ENCODE results near the gene IL17RC.
A peak's percentile ranks its signal among the peaks of the same experiment; 100 is the strongest.

Gene IL17RC

GRCh38 chr3:9947025-9947995 lies 30.4 kb downstream of the IL17RC start:
- peak; percentile 52 for DNase-seq

- no peak for DNase-seq
Measured at GRCh38 chr3:9948586-9948985, 31.7 kb downstream of the IL17RC start.

- DNase-seq = no peak
Measured at GRCh38 chr3:9949115-9949514, 32.2 kb downstream of the IL17RC start.

DNA sequence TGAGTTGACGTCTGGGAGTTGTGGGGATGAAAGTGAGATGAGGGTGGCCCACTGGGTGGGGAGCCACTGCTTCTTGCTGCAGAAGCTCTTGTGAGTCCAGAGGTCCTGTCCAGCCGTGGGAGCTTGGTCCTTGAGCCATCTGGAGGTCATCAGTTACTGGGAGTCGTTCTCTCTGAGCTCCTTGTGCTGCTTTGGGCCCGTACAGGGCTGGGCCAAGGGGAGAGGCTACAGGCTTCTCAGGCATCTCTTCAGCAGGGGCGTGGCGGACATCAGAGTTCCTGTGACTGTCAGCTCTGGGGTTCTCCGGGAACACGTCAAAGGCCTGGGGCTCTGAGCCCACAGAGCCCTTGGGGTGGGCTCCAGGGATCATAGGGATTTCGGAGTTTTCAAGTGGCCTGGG lies 32.7 kb downstream of the IL17RC start:
- no peak for DNase-seq

DNA sequence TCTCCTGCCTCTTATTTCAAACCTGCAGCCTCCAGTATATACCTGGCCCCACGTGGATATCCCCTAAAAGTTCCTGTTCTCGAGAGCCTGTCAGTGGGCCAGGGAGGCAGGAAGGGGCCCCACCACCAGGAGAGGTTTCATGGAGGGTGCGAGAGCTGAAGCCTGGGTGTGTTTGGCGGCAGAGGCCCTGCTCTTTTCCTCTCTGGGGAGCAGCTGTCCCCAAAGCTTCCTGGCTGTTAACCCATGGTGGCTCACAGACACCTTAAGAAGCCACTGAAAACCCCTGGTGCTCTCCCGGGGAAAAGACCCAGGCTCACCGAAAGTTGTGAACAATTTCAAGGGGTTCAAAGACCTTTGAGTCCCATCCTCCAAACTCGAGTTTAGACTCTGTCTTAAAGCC lies 34.2 kb downstream of the IL17RC start:
- DNase-seq = no peak

DNA sequence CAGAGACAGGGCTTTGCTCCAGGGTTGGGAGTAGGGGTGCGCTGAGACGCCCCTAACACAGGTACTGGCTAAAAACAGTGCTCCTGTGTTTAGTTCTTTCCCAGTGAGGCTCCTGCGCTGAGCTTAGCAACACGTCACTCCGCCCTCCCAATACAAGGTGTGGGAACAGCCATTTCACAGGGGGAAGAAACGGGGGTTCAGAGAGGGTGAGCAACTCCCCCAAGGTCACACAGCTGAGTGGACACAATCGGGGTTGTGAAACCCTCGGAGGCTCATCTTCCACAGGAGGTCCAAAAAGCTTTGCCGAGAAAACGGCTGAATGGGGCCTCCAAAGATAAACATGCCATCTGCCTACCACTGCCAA lies 34.7 kb downstream of the IL17RC start:
- DNase-seq = no peak

GRCh38 chr3:9951962-9952805 lies 35.3 kb downstream of the IL17RC start, which contains the start of gene PRRT3:
TSS of gene PRRT3 (minus strand) at chr3:9952408. CDS start at chr3:9950115, 2,293 bp downstream.
- DNase-seq = peak; percentile 36

DNA sequence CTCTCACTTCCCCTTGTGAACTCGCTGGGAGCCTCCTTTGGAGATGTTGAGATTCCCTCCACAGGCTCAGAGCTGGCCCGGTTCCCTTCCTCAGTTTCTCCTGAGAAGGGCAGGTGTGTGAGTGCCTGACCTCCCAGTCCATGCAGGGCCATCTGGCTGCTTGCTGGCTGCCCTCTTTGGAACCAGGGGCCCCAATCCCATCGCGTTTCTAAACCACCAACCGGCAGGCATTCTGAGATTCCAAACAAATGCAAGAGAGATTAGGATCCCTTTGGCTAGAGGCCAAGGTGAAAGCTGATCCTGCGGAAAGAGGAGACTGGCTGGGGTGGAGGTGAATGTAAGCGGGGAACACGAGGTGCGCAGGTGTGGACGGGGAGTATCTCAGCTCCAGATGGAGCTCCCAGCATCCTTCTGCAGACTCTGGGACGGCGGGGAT lies 38.2 kb downstream of the IL17RC start:
- DNase-seq = peak; percentile 33

DNA sequence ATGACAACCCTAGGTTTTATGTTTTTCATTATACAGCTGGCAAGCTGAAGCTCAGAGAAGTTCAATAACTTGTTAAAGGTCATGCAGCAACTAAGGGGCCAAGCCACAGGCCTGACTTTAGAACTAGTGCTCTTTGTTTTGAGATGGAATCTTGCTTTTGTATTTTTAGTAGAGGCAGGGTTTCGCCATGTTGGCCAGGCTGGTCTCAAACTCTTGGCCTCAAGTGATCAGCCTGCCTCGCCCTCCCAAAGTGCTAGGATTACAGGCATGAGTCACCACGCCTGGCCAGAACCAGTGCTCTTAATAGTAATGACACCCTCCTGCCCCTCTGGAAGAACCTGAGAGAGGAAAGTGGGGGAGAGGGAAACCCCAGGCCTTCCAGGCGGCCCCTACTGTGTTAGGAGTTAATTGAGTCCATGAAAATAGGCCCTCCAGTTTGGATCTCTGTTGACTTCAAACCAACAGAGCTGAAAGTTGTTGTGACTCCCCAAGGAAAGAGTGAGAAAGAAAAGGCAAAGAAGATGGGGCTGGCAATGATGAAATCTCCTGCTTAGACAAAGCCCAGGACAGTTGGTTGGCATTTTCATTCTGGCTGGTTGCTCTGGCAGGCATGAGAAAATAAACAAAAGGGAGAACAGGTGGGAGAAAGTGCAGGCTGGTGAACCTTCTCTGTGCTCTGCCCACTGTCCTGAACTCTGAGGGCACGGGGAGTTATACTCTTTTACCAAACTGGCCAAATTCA lies 38.9 kb downstream of the IL17RC start:
- DNase-seq = no peak

DNA sequence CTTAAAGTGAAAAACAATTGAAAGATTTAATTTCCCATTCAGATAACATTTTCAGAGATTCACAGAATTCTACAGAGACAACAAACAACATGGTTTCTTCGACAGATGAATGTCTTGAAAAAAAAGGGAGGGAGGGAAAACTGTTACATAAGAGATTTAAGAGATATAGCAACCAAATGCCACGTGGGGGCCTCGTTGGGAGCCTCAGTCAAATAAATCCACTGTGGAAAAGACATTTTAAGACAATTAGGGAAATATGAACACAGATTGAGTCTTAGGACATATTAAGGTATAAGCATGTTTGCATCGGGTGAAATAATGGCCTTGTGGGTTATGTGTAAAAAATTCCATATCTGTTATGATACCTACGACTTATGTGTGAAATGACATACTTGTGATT lies 40.3 kb downstream of the IL17RC start:
- no peak for DNase-seq

- no peak for DNase-seq
Measured at GRCh38 chr3:9965200-9965875, 48.4 kb downstream of the IL17RC start.

DNA sequence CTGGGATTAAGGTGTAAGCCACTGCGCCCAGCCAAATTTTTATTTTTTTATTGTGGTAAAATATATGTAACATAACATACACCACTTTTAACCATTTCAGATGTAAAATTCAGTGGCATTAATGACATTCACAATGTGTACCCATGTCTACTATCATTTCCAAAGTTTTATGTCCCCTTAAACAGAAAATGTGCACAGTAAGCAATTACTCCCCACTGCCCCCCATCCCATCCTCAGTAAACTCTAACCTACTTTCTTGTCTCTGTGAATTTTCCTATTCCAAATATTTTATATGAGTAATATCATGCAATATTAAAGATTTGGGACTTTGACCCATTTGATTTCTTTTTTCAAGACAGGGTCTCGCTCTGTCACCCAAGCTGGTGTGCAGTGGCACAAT lies 49.9 kb downstream of the IL17RC start:
- DNase-seq = no peak

DNA sequence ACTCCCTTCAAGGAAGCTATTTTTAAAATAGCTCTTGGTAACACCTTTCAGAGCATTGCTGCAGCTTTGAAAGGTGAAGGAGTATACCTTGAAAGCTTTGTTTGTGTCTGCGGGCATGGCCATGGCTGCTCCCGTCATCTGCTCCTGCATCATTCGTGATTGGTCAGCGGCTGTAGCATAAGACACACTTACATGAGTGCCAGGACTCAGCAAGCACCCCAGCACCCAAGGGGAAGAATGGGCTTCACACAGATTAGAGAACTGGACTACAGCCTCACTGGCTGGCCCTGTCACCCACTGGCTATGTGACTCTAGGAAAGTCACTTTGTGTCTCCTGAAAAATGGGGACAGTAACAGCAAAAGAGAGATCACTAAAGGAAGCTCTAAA lies 52.7 kb downstream of the IL17RC start:
- no peak for DNase-seq

GRCh38 chr3:9970020-9970652 lies 53.2 kb downstream of the IL17RC start:
- DNase-seq = peak; percentile 66

GRCh38 chr3:9976721-9977709 lies 60.1 kb downstream of the IL17RC start:
- DNase-seq = peak; percentile 94

DNA sequence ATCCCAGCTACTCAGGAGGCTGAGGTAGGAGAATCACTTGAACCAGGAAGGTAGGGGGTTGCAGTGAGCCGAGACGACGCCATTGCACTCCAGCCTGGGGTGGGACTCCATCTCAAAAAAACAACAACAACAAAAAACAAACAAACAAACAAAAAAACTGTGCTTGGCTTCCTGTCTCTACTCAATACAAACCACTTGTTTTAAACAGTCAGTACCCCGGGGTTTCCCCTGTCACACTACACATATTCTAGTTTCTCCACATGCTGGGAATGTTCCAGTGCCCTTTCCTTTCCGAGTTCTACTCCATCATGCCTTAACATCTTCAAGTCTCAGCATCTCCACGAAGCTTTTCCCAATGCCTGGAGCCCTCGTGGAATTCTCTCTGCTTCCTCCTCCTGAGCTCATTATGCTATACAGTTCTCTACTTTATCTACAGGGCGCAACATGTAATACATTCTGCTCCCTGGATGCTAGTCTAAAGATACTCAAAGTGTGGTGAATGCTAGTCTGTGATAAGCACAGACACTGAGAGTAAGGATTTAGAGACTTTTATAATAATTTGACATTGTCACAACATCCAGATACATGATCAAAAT lies 61.9 kb downstream of the IL17RC start:
- DNase-seq = no peak

DNA sequence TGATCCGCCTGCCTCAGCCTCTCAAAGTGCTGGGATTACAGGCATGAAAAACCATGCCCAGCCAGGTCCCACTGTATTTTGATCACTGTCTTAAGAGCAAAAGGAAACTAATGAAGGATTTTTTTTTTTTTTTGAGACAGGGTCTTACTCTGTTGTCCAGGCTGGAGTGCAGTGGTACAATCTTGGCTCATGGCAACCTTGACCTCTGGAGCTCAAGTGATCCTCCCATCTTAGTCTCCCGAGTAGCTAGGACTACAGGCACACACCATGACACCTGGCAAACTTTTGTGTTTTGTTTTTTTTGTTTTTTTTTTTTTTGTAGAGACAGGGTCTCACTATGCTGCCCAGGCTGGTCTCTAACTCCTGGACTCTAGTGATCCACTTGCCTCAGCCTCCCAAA lies 63.4 kb downstream of the IL17RC start:
- no peak for DNase-seq

Measured in fibroblast of skin of abdomen (primary cell).